ENCODE results near the gene PIP5K1C. TPM values are rescaled to one million over a fixed set of nuclear protein-coding genes. Genes with fewer than 3 reads are reported as not detected.

The PIP5K1C gene
- total RNA-seq, 1 experiment from 2014 or later = 23.6 TPM

- no peaks in the 10 kb centered on the region for H3K4me1 Mint-ChIP-seq (ENCODE audit: low read depth, unreplicated experiment)
Observed at GRCh38 chr19:3673506-3674439, 26.5 kb downstream of the PIP5K1C start.

GRCh38 chr19:3672993-3673392, 27.3 kb downstream of the PIP5K1C start:
- BruUV-seq (replicated peaks) = no TSS peak
- TF ChIP-seq, protein P1, sequence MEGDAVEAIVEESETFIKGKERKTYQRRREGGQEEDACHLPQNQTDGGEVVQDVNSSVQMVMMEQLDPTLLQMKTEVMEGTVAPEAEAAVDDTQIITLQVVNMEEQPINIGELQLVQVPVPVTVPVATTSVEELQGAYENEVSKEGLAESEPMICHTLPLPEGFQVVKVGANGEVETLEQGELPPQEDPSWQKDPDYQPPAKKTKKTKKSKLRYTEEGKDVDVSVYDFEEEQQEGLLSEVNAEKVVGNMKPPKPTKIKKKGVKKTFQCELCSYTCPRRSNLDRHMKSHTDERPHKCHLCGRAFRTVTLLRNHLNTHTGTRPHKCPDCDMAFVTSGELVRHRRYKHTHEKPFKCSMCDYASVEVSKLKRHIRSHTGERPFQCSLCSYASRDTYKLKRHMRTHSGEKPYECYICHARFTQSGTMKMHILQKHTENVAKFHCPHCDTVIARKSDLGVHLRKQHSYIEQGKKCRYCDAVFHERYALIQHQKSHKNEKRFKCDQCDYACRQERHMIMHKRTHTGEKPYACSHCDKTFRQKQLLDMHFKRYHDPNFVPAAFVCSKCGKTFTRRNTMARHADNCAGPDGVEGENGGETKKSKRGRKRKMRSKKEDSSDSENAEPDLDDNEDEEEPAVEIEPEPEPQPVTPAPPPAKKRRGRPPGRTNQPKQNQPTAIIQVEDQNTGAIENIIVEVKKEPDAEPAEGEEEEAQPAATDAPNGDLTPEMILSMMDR (IDR thresholded peaks at IDR 0.05; ENCODE audit: unreplicated experiment) = no peak
- CTCF ChIA-PET = no interaction called here

More at GRCh38 chr19:3673506-3674439, 26.5 kb downstream of the PIP5K1C start:
- CTCF ChIA-PET = no interaction called here
- Mint-ChIP-seq H3K9me3 (ENCODE audit: low read depth, unreplicated experiment) (no peaks in the 10 kb centered on the region), H3K36me3 (ENCODE audit: insufficient read depth, unreplicated experiment) (peaks cover 5% of the 10 kb centered on the region), H3K27ac (ENCODE audit: unreplicated experiment) (no peak overlapping the region), H3K27me3 (ENCODE audit: unreplicated experiment) (no peaks in the 10 kb centered on the region), H3K4me3 (ENCODE audit: low read depth, unreplicated experiment) (no peak overlapping the region)
- TF ChIP-seq, protein P1 (IDR thresholded peaks at IDR 0.05; ENCODE audit: unreplicated experiment) = no peak
- no peak for DNase-seq
- intact Hi-C loops (cut with micrococcal nuclease; ENCODE audit: unreplicated experiment) = no loop called here
- no TSS peak for BruUV-seq (replicated peaks)

GRCh38 chr19:3672575-3672948, 27.7 kb downstream of the PIP5K1C start:
- intact Hi-C loops (cut with micrococcal nuclease; ENCODE audit: unreplicated experiment) = no loop called here
- Mint-ChIP-seq H3K27ac (ENCODE audit: unreplicated experiment) (no peak overlapping the region), H3K27me3 (ENCODE audit: unreplicated experiment) (no peaks in the 10 kb centered on the region), H3K36me3 (ENCODE audit: insufficient read depth, unreplicated experiment) (peaks cover 5% of the 10 kb centered on the region), H3K4me3 (ENCODE audit: low read depth, unreplicated experiment) (no peak overlapping the region), H3K4me1 (ENCODE audit: low read depth, unreplicated experiment) (no peaks in the 10 kb centered on the region), H3K9me3 (ENCODE audit: low read depth, unreplicated experiment) (no peaks in the 10 kb centered on the region)
- TF ChIP-seq, protein P1 (IDR thresholded peaks at IDR 0.05; ENCODE audit: unreplicated experiment) = no peak
- BruUV-seq (replicated peaks) = no TSS peak
- DNase-seq = no peak
- CTCF ChIA-PET = no interaction called here

More at GRCh38 chr19:3672993-3673392, 27.3 kb downstream of the PIP5K1C start:
- intact Hi-C loops (cut with micrococcal nuclease; ENCODE audit: unreplicated experiment) = no loop called here
- no peak for DNase-seq
- H3K27me3 Mint-ChIP-seq (ENCODE audit: unreplicated experiment) = no peaks in the 10 kb centered on the region
- no peaks in the 10 kb centered on the region for H3K4me1 Mint-ChIP-seq (ENCODE audit: low read depth, unreplicated experiment)
- H3K9me3 Mint-ChIP-seq (ENCODE audit: low read depth, unreplicated experiment) = no peaks in the 10 kb centered on the region
- no peak overlapping the region for H3K27ac Mint-ChIP-seq (ENCODE audit: unreplicated experiment)
- no peak overlapping the region for H3K4me3 Mint-ChIP-seq (ENCODE audit: low read depth, unreplicated experiment)
- peaks cover 5% of the 10 kb centered on the region for H3K36me3 Mint-ChIP-seq (ENCODE audit: insufficient read depth, unreplicated experiment)

DNA sequence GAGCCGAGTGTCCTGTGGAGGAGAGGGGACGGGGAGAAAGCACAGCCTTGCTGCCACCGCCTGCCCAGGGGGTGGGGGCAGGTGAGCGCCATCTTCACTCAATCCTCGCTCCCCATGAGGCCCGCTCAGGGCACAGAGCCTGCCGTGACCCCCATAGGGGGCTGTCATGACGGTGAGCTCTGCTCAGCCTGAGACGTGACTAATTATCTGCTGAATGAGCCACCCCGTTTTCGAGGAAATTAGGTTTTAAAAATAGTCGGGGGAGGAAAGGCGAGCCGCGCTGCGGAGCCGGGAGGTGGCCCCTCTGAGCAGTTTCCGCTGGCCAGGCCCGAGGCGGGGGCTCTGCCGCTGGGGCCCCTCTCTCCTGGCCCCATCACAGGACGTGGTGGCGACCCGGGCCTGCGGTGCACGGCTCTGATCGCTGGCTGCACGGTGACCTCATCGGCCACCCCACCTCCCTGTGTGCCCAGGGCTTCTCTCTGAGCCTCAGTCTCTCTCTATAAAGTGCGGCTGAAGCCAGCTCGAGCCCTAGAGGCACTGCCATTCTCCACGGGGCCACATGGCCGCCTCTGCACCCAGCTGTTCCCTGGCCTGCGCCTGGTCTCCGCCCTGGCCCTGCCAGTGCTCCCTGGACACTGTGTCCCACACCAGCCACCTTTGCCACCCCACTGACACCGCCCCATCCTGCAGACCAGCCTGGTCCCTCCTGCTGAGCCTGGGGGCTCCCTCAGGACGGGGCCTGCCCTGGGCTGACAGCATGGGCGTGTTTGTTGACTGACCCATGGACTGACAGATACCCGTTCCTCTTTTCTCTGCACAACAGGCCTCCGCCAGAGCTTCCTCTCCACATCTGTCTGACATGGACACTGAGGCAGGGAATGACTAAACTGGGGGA, 28.3 kb downstream of the PIP5K1C start:
- H3K27ac Mint-ChIP-seq (ENCODE audit: unreplicated experiment) = no peak overlapping the region
- no TSS peak for BruUV-seq (replicated peaks)
- CTCF ChIA-PET = no interaction called here
- H3K4me1 Mint-ChIP-seq (ENCODE audit: low read depth, unreplicated experiment) = no peaks in the 10 kb centered on the region
- no peaks in the 10 kb centered on the region for H3K27me3 Mint-ChIP-seq (ENCODE audit: unreplicated experiment)
- H3K4me3 Mint-ChIP-seq (ENCODE audit: low read depth, unreplicated experiment) = no peak overlapping the region
- peaks cover 5% of the 10 kb centered on the region for H3K36me3 Mint-ChIP-seq (ENCODE audit: insufficient read depth, unreplicated experiment)
- intact Hi-C loops (cut with micrococcal nuclease; ENCODE audit: unreplicated experiment) = no loop called here
- TF ChIP-seq, protein P1 (IDR thresholded peaks at IDR 0.05; ENCODE audit: unreplicated experiment) = no peak
- DNase-seq = no peak
- H3K9me3 Mint-ChIP-seq (ENCODE audit: low read depth, unreplicated experiment) = no peaks in the 10 kb centered on the region
